ENCODE measurements around the gene PDZD2. TPM values are rescaled to one million over a fixed set of nuclear protein-coding genes. Genes with fewer than 3 reads are reported as not detected.
A peak's percentile ranks its signal among the peaks of the same experiment; 100 is the strongest.
"Not testable (repeated sequence)": the region's sequence is repeated elsewhere in the genome, so short reads cannot be mapped to it uniquely, and the experiment has no call there.

Gene PDZD2
- total RNA-seq, 8 experiments from 2014 or later, result 1.6 to 6.9 (median 3.2) TPM

DNA sequence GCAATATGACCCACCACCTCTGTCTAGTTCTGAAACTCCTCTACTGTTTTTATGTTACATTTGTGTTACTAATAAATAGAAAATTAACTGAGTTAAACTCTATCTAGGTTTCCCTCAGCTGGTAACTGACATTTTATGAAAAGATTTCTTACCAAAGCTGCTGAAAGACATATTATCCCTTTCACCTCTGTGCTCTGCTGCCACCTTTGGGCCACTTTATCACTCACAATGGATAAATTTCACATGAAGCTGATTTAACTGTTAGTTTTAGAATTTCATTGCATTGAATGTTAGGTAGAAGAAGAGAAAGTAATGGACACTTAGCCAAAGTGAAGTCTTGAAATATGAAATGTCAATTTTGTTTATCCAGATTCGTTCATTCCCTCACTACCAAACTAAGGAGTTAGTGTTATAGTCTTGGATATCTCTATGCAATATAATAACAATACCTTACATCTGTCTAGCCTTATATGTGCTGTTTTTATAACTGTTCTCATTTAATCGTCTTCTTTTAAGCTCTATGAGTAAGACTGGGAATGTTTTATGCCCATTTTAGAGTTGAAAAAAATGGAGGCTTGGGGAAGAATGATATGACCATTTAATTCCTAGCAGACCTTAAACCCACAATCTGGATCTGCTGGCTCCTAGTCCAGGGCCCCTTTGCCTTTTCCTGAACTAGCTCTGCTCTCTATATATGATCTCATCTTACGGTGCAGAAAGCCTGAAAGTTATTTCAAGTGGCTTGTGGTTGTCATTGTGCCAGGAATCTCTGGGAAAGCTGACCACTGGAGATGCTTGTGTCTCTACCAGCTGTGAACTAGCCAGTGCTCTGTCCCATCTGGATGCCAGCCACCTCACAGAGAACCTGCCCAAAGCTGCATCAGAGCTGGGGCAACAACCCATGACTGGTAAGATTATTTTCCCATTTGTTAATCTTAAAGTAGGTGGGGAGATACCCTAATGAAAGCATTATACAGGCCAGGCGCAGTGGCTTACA, 438.1 kb downstream of the PDZD2 start:
- no peak overlapping the region for H3K4me3 ChIP-seq
- peak in 4 of 8 experiments; percentile 22 to 52 (median 44) for ATAC-seq (replicated peaks in 6 of 8)
- in situ Hi-C loops (cut with MboI; ENCODE audit: low pct_unique_long_range_greater_than_20kb in 2 of 9, low sequenced_read_pairs in 9 of 9, unreplicated experiment in 9 of 9), result loop anchor here in 7 of 9 experiments (10.0 to 25.0 kb wide), 3 partner anchors 252 to 490 kb away; no protein-coding TSS in a partner anchor
- 0 to 52% (median 6%) methylated on average over 1 to 4 of the region's 4 CpGs for WGBS, 10 experiments
- no peaks in the 10 kb centered on the region for H3K4me1 ChIP-seq (replicated peaks in 1 of 2)
- no peak overlapping the region for H3K27ac ChIP-seq

DNA sequence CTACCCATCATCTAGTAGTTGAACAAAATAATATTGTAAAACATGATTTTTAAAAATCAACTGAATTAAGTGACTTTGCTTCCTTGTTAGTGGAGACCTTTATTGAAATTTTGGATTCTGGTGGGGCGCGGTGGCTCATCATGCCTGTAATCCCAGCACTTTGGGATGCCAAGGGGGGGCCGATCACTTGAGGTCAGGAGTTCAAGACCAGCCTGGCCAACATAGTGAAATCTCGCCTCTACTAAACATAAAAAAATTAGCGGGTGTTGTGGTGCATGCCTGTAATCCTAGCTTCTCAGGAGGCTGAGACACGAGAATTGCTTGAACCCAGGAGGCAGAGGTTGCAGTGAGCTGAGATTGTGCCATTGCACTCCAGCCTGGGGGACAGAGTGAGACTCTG, 439.9 kb downstream of the PDZD2 start:
- H3K27ac ChIP-seq; H3K4me3 ChIP-seq; H3K4me1 ChIP-seq (replicated peaks in 1 of 2); ATAC-seq (replicated peaks in 6 of 8): not testable (repeated sequence)
- 50 to 100% (median 81%) methylated on average over 1 to 6 of the region's 6 CpGs; no CpG with 5 or more reads in 1 of the 10 experiments for WGBS, 10 experiments
- in situ Hi-C loops (cut with MboI; ENCODE audit: low pct_unique_long_range_greater_than_20kb in 2 of 9, low sequenced_read_pairs in 9 of 9, unreplicated experiment in 9 of 9), result loop anchor here in 7 of 9 experiments (10.0 to 25.0 kb wide), 3 partner anchors 254 to 492 kb away; no protein-coding TSS in a partner anchor

GRCh38 chr5:32080565-32080964, 441.6 kb downstream of the PDZD2 start:
- in situ Hi-C loops (cut with MboI; ENCODE audit: low pct_unique_long_range_greater_than_20kb in 2 of 9, low sequenced_read_pairs in 9 of 9, unreplicated experiment in 9 of 9), result loop anchor here in 7 of 9 experiments (25.0 kb wide), 2 partner anchors 268 to 493 kb away; no protein-coding TSS in a partner anchor
- not testable (repeated sequence) for ATAC-seq (replicated peaks in 6 of 8)
- WGBS, 10 experiments, result 29 to 100% (median 65%) methylated on average over 1 of the region's 1 CpG; no CpG with 5 or more reads in 6 of the 10 experiments

DNA sequence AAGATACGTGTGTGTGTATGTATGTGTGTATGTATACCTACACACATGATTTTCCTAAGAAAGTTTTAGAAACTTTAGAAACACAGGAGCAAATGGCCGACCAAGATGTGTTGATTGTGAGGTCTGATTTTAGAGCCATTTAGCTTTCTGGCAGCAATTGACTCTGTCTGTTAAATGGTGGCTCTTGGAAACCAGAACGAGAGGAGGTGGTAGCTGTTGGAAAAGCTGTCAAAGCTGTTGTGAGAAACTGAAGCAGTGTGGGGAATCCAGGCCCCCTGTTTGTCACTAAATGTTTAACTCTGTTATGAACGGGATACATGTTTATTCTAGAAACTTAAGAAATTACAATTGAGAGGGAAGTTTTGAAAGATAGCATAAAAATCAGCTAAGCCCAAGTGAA, 443.8 kb downstream of the PDZD2 start:
- Histone ChIP-seq H3K4me3 (no peak overlapping the region), H3K4me1 (replicated peaks in 1 of 2) (no peaks in the 10 kb centered on the region), H3K27ac (no peak overlapping the region)
- no peak for ATAC-seq (replicated peaks in 6 of 8)
- in situ Hi-C loops (cut with MboI; ENCODE audit: low pct_unique_long_range_greater_than_20kb in 2 of 9, low sequenced_read_pairs in 9 of 9, unreplicated experiment in 9 of 9), result loop anchor here in 7 of 9 experiments (25.0 kb wide), 2 partner anchors 270 to 495 kb away; no protein-coding TSS in a partner anchor
- WGBS, 10 experiments, result 36 to 100% (median 80%) methylated on average over 1 to 3 of the region's 4 CpGs; no CpG with 5 or more reads in 1 of the 10 experiments

More at GRCh38 chr5:32080565-32080964, 441.6 kb downstream of the PDZD2 start:
- H3K4me1 ChIP-seq (replicated peaks in 1 of 2); H3K27ac ChIP-seq; H3K4me3 ChIP-seq: not testable (repeated sequence)

GRCh38 chr5:32083981-32084430, 445.1 kb downstream of the PDZD2 start:
- Histone ChIP-seq H3K4me3 (no peak overlapping the region), H3K4me1 (replicated peaks in 1 of 2) (no peaks in the 10 kb centered on the region), H3K27ac (no peak overlapping the region)
- in situ Hi-C loops (cut with MboI; ENCODE audit: low pct_unique_long_range_greater_than_20kb in 2 of 9, low sequenced_read_pairs in 9 of 9, unreplicated experiment in 9 of 9), result loop anchor here in 7 of 9 experiments (25.0 kb wide), 2 partner anchors 272 to 497 kb away; no protein-coding TSS in a partner anchor
- ATAC-seq (replicated peaks in 6 of 8), result peak in 3 of 8 experiments; percentile 16 to 52 (median 43)
- 72 to 100% (median 85%) methylated on average over 1 to 6 of the region's 10 CpGs; no CpG with 5 or more reads in 3 of the 10 experiments for WGBS, 10 experiments

DNA sequence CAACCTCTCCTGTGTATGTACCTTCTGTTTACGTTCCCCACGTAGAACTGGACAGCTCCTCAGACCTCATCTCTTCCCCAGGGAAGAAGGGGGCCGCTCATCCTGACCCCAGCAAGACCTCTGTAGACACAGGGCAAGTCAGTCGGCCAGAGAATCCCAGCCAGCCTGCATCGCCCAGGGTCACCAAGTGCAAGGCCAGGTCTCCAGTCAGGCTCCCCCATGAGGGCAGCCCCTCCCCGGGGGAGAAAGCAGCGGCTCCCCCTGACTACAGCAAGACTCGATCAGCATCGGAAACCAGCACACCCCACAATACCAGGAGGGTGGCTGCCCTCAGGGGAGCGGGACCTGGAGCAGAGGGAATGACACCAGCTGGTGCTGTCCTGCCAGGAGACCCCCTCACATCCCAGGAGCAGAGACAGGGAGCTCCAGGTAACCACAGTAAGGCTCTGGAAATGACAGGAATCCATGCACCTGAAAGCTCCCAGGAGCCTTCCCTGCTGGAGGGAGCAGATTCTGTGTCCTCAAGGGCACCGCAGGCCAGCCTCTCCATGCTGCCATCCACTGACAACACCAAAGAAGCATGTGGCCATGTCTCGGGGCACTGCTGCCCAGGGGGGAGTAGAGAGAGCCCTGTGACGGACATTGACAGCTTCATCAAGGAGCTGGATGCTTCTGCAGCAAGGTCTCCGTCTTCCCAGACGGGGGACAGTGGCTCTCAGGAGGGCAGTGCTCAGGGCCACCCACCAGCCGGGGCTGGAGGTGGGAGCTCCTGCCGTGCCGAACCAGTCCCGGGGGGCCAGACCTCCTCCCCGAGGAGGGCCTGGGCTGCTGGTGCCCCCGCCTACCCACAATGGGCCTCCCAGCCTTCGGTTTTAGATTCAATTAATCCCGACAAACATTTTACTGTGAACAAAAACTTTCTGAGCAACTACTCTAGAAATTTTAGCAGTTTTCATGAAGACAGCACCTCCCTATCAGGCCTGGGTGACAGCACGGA, 448.5 kb downstream of the PDZD2 start:
- no peak for ATAC-seq (replicated peaks in 6 of 8)
- no peak overlapping the region for H3K4me3 ChIP-seq
- H3K27ac ChIP-seq, result no peak overlapping the region
- no peaks in the 10 kb centered on the region for H3K4me1 ChIP-seq (replicated peaks in 1 of 2)
- in situ Hi-C loops (cut with MboI; ENCODE audit: low pct_unique_long_range_greater_than_20kb in 2 of 9, low sequenced_read_pairs in 9 of 9, unreplicated experiment in 9 of 9), result loop anchor here in 7 of 9 experiments (25.0 kb wide), 2 partner anchors 275 to 500 kb away; no protein-coding TSS in a partner anchor
- 70 to 100% (median 88%) methylated on average over 1 to 8 of the region's 24 CpGs; no CpG with 5 or more reads in 3 of the 10 experiments for WGBS, 10 experiments

- in situ Hi-C loops (cut with MboI; ENCODE audit: low pct_unique_long_range_greater_than_20kb in 2 of 9, low sequenced_read_pairs in 9 of 9, unreplicated experiment in 9 of 9), result loop anchor here in 7 of 9 experiments (25.0 kb wide), 2 partner anchors 276 to 501 kb away; no protein-coding TSS in a partner anchor
- no peaks in the 10 kb centered on the region for H3K4me1 ChIP-seq (replicated peaks in 1 of 2)
- 47 to 89% (median 81%) methylated on average over 2 to 8 of the region's 12 CpGs; no CpG with 5 or more reads in 4 of the 10 experiments for WGBS, 10 experiments
- no peak for ATAC-seq (replicated peaks in 6 of 8)
- H3K27ac ChIP-seq, result no peak overlapping the region
- H3K4me3 ChIP-seq, result no peak overlapping the region
Measured at GRCh38 chr5:32088214-32088613, 449.3 kb downstream of the PDZD2 start.

GRCh38 chr5:32089146-32090000, 450.4 kb downstream of the PDZD2 start:
- ATAC-seq (replicated peaks in 6 of 8), result no peak
- in situ Hi-C loops (cut with MboI; ENCODE audit: low pct_unique_long_range_greater_than_20kb in 2 of 9, low sequenced_read_pairs in 9 of 9, unreplicated experiment in 9 of 9), result loop anchor here in 7 of 9 experiments (25.0 kb wide), 2 partner anchors 277 to 502 kb away; no protein-coding TSS in a partner anchor
- WGBS, 10 experiments, result 80 to 100% (median 87%) methylated on average over 2 to 15 of the region's 30 CpGs; no CpG with 5 or more reads in 4 of the 10 experiments

GRCh38 chr5:32090026-32090754, 451.3 kb downstream of the PDZD2 start:
- 40 to 100% (median 91%) methylated on average over 1 to 10 of the region's 24 CpGs; no CpG with 5 or more reads in 2 of the 10 experiments for WGBS, 10 experiments
- no peak for ATAC-seq (replicated peaks in 6 of 8)
- no peak overlapping the region for H3K4me3 ChIP-seq
- in situ Hi-C loops (cut with MboI; ENCODE audit: low pct_unique_long_range_greater_than_20kb in 2 of 9, low sequenced_read_pairs in 9 of 9, unreplicated experiment in 9 of 9), result loop anchor here in 7 of 9 experiments (25.0 kb wide), 2 partner anchors 278 to 503 kb away; no protein-coding TSS in a partner anchor
- no peaks in the 10 kb centered on the region for H3K4me1 ChIP-seq (replicated peaks in 1 of 2)
- H3K27ac ChIP-seq, result no peak overlapping the region

More at GRCh38 chr5:32089146-32090000, 450.4 kb downstream of the PDZD2 start:
- Histone ChIP-seq H3K4me3 (no peak overlapping the region), H3K4me1 (replicated peaks in 1 of 2) (no peaks in the 10 kb centered on the region), H3K27ac (no peak overlapping the region)

- no peak for ATAC-seq (replicated peaks in 6 of 8)
- in situ Hi-C loops (cut with MboI; ENCODE audit: low pct_unique_long_range_greater_than_20kb in 2 of 9, low sequenced_read_pairs in 9 of 9, unreplicated experiment in 9 of 9), result loop anchor here in 7 of 9 experiments (25.0 kb wide), 2 partner anchors 278 to 503 kb away; no protein-coding TSS in a partner anchor
- no peaks in the 10 kb centered on the region for H3K4me1 ChIP-seq (replicated peaks in 1 of 2)
- no peak overlapping the region for H3K27ac ChIP-seq
- WGBS, 10 experiments, result 90 to 100% (median 95%) methylated on average over 1 to 14 of the region's 17 CpGs; no CpG with 5 or more reads in 5 of the 10 experiments
- no peak overlapping the region for H3K4me3 ChIP-seq
Measured at GRCh38 chr5:32090755-32091128, 451.8 kb downstream of the PDZD2 start.

All from motor neuron (in vitro differentiated cells).